ENCODE measurements around the gene NKAIN4.

NKAIN4 gene

DNA sequence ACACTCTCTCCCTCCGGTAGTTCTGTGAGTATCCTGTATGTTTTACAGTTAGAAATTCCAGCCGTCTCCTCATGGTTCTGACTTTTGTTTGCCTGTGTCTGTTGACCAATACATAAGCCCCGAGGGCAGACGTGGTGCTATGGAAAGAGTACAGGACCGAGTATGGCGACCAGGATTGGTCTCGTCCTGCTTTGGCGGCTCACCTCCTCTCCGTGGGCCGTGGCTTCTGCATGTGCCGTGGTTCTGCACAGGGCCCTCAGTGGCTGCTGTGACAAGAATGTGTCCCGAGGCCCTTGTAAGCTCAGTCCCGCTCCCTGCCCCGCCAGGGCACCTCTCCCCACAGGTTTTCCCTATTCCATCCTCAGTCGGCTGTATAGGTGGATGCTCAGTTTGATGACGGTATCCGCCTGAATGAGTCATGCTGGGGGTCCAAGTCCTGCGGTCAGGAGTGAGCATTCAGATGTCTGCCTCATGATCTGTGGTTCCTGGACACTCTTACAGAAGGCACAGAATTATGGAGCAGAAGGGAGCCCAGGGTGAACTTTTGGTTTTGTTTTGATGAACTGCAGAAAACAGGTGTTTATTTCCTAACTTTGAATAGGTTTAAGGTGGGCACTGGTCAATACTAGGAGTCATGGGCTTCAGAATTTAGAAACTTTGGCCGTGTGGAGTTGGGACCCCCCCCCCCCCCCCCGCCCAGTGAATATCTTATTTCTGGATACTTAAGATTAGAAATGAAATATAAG, 19.5 kb upstream of the NKAIN4 start:
- peak overlapping the region; percentile 86 for H3K27ac ChIP-seq
- TF ChIP-seq CTCF (conservative IDR thresholded peaks at IDR 0.05) (no peak), ZFX (IDR thresholded peaks at IDR 0.05) (no peak)

DNA sequence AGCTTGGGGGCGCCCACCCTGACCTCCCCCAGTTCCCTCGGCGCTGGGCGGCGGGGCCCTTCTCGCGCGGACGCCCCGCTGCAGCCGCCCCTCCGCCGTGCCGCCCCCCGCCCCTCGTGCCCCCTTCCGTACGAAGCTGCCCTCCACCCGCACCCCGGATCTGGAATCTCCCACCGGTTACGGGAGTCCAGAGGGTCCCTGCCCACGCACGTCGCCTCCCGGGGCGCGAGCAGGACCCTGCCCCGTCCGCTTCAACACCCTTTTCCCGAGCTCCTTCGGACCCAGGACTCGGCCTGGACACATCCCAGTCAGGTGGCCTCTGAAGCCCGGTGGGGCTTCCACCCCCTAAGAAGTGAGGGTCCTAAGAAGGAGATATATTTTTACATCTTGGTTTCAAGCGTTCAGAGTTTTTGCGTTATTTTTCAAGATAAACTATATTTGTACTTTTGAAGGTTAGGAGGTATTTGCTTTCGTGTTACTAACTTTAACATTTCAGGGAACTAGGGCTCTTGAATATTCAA, 18.9 kb upstream of the NKAIN4 start:
- H3K27ac ChIP-seq, result peak overlapping the region; percentile 86
- TF ChIP-seq CTCF (conservative IDR thresholded peaks at IDR 0.05), result no peak
- peak; percentile 18; the same call in 1 of the 2 replicates for TF ChIP-seq ZFX (IDR thresholded peaks at IDR 0.05)

DNA sequence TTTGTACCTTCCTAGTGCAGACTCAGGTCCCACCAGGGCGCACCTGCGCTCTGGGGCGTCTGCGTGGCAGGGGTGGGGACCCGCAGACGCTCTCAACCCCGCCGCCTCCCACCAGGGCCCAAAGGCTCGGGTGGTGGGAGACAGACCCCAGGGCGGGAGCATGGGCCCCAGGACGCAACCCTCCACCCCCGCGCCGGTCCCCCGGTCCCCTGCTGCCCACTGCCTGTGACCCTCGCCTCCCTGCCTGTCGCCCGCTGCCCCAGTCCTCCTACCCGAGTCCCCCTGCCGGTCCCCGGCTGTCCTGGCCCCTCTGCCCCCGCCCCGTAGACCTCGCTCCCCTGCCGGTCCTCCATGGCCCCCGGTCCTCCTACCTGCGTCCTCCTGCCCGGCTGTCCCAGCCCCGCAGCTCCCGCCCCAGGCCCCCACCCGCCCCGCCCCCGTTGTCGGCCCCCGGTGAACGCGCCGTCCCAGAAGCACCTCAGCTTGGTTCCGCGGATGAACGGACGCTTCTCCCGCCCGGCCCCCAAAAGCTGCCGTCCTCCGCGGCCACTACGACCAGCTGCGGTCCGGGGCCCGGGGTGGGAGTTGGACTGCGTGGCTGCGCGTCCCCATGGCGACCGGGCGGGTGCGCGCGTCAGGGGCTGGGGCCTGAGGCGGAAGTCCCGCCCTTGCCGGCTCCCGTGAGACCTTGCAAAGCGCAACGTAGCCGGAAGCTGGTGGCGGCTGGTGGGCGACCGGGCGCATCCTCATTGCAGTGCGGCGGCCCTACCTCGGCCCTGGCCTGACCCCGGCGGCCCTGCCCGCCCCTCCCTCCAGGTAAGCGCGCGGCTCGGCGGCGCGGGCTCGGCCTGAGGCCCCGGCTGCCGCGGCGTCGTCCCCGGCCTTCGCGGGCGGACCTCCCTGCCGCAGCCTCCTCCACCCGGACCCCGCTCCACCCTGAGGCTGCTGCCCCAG, 18.1 kb upstream of the NKAIN4 start, which contains the start of gene ARFGAP1:
ARFGAP1 (plus strand) TSS at position 709 of the 954 bp plus-strand sequence. CDS start 2,768 bp downstream, outside the sequence.
- peak; percentile 70; the same call in 1 of the 2 replicates for TF ChIP-seq ZFX (IDR thresholded peaks at IDR 0.05)
- TF ChIP-seq CTCF (conservative IDR thresholded peaks at IDR 0.05), result no peak
- peak within 1 kb of the TSS; percentile 86 for H3K27ac ChIP-seq

GRCh38 chr20:63270606-63271325, 16.5 kb upstream of the NKAIN4 start:
- no peak overlapping the region for H3K27ac ChIP-seq
- TF ChIP-seq CTCF (conservative IDR thresholded peaks at IDR 0.05) (no peak), ZFX (IDR thresholded peaks at IDR 0.05) (no peak)

GRCh38 chr20:63269724-63270123, 15.5 kb upstream of the NKAIN4 start:
- no peak overlapping the region for H3K27ac ChIP-seq
- TF ChIP-seq ZFX (IDR thresholded peaks at IDR 0.05) (no peak), CTCF (conservative IDR thresholded peaks at IDR 0.05) (no peak)

DNA sequence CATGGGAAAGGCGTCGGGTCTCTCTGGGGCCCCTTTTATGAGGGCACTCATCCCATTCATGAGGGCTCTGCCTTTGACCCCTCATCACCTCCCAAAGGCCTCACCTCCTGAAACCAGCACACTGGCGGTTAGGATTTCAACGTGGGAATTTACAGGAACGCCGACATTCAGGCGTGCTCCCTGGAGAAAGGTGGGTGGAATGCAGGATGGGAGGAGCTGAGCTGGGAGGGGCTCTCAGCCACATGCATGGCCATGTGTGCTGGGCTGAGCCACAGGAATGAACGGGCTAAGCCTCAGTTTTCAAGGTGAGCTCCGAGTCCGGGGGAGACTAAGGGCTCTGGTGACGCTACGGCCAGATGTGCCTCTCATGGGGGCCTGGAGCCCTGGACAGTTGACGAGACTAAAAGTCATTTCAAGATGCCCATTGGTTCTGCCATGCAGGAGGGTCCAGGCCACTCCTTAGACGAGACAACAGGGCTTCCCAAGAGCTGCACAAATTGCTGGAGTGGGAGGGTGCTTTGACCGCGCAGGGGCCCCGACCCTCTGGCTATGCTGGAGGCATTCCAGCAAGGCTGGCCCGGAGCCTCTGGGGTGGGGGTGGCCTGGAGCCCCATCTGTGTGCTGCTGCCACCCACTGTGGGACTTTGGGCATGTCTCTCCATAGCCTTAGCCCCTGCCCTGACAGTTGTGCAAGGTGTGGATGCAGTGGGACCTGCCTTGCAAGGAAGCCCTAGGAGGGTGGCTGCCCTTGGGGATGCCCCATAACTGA, 14.6 kb upstream of the NKAIN4 start:
- H3K27ac ChIP-seq, result no peak overlapping the region
- no peak for TF ChIP-seq ZFX (IDR thresholded peaks at IDR 0.05)
- TF ChIP-seq CTCF (conservative IDR thresholded peaks at IDR 0.05), result no peak

Data from C4-2B (cell line).